Tibial artery (tissue), 4 donors: ENCODE results near the gene GCKR.
A peak's percentile ranks its signal among the peaks of the same experiment; 100 is the strongest.

ENCODE experiments used
- DNase-seq, 2 donors: peaks; one replicate each; pipeline ENCODE4 v3.0.0-alpha.2; 2019
- H3K27ac ChIP-seq, 2 donors: fragments of 200-600 bp; sonication (generic) in 1 of 2; 1 replicate in 1 of 2; 2 replicates in 1 of 2; pipeline ENCODE4 v1.5.1; 2018 to 2019; ENCODE audit warnings: mild to moderate bottlenecking in 1 of 2
- H3K27me3 ChIP-seq, 2 donors: fragments of 200-600 bp; sonication (generic) in 1 of 2; one replicate each; pipeline versions ENCODE4 v1.5.1 to v1.6.0; 2016 to 2019
- H3K36me3 ChIP-seq, 3 donors: fragments of 200-600 bp; sonication (generic) in 2 of 3; one replicate each; pipeline ENCODE4 v1.5.1; 2016 to 2019; ENCODE audit warnings: mild to moderate bottlenecking in 2 of 3
- H3K4me1 ChIP-seq, 4 donors: fragments of 200-600 bp; sonication (generic) in 2 of 4; 1 replicate in 3 of 4; 2 replicates in 1 of 4; pipeline ENCODE4 v1.5.1; 2016 to 2019
- H3K4me3 ChIP-seq, 2 donors: fragments of 200-600 bp; sonication (generic) in 1 of 2; 1 replicate in 1 of 2; 2 replicates in 1 of 2; pipeline ENCODE4 v1.5.1; 2018 to 2019; ENCODE audit warnings: mild to moderate bottlenecking in 2 of 2
- H3K9me3 ChIP-seq, 3 donors: fragments of 200-600 bp; sonication (generic) in 1 of 3; one replicate each; pipeline ENCODE4 v1.5.1; 2016 to 2019
- intact Hi-C: fragments of 100-400 bp; cut with DNase I; formaldehyde crosslinking; loops from one replicate; pipeline ENCODE4 v1.15.0; 2023; ENCODE audit warnings: low total_unique reads
- TF ChIP-seq, protein P1 (sequence below), 2 experiments: fragments of 200-600 bp in 1 of 2; fragments of 450-650 bp in 1 of 2; IDR thresholded peaks; one replicate each; pipeline ENCODE4 v1.5.1; 2017 to 2019; ENCODE audit warnings: antibody characterized with exemption in 2 of 2, mild to moderate bottlenecking in 1 of 2, moderate library complexity in 1 of 2

Gene GCKR

GRCh38 chr2:27464443-27464842 is 32.2 kb upstream of the GCKR start:
- Histone ChIP-seq H3K4me3 (no peak overlapping the region), H3K27me3 (no peaks in the 10 kb centered on the region), H3K36me3 (peaks cover 14 to 72% (median 32%) of the 10 kb centered on the region in 3 donors), H3K4me1 (no peaks in the 10 kb centered on the region), H3K9me3 (no peaks in the 10 kb centered on the region), H3K27ac (no peak overlapping the region)
- TF ChIP-seq, protein P1, sequence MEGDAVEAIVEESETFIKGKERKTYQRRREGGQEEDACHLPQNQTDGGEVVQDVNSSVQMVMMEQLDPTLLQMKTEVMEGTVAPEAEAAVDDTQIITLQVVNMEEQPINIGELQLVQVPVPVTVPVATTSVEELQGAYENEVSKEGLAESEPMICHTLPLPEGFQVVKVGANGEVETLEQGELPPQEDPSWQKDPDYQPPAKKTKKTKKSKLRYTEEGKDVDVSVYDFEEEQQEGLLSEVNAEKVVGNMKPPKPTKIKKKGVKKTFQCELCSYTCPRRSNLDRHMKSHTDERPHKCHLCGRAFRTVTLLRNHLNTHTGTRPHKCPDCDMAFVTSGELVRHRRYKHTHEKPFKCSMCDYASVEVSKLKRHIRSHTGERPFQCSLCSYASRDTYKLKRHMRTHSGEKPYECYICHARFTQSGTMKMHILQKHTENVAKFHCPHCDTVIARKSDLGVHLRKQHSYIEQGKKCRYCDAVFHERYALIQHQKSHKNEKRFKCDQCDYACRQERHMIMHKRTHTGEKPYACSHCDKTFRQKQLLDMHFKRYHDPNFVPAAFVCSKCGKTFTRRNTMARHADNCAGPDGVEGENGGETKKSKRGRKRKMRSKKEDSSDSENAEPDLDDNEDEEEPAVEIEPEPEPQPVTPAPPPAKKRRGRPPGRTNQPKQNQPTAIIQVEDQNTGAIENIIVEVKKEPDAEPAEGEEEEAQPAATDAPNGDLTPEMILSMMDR (IDR thresholded peaks at IDR 0.05): no peak
- intact Hi-C loops: no loop called here
- no peak for DNase-seq

DNA sequence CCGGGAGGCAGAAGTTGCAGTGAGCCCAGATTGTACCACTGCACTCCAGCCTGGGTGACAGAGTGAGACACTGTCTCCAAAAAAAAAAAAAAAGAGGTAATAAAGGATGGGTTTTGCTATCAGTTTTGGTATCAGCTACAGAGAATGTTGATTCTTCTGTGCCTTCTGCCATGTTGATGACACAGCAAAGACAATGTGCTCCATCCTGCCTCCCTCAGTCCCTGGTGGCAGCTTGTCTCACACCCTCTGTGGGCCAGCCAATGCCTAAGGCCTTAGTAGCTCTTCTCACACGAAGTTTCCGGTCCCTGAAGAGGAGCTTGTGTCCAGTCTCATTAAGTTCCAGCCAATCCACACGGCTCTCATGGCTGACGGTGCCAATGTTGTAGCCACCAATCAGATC is 24.7 kb upstream of the GCKR start:
- peaks cover 38 to 89% (median 51%) of the 10 kb centered on the region in 3 donors for H3K36me3 ChIP-seq
- H3K27me3 ChIP-seq: no peaks in the 10 kb centered on the region
- TF ChIP-seq, protein P1 (IDR thresholded peaks at IDR 0.05): no peak
- H3K27ac ChIP-seq: no peak overlapping the region
- intact Hi-C loops: no loop called here
- no peak overlapping the region for H3K4me3 ChIP-seq
- no peaks in the 10 kb centered on the region for H3K9me3 ChIP-seq
- no peaks in the 10 kb centered on the region for H3K4me1 ChIP-seq
- DNase-seq: no peak

GRCh38 chr2:27485496-27485895 is 11.1 kb upstream of the GCKR start:
- no peak for DNase-seq
- TF ChIP-seq, protein P1 (IDR thresholded peaks at IDR 0.05): no peak
- no peak overlapping the region for H3K4me3 ChIP-seq
- H3K4me1 ChIP-seq: peaks cover 0 to 19% (median 10%) of the 10 kb centered on the region in 4 donors
- no peaks in the 10 kb centered on the region for H3K9me3 ChIP-seq
- H3K27ac ChIP-seq: no peak overlapping the region
- intact Hi-C loops: no loop called here
- H3K36me3 ChIP-seq: peaks cover 23 to 52% (median 30%) of the 10 kb centered on the region in 3 donors
- H3K27me3 ChIP-seq: no peaks in the 10 kb centered on the region

DNA sequence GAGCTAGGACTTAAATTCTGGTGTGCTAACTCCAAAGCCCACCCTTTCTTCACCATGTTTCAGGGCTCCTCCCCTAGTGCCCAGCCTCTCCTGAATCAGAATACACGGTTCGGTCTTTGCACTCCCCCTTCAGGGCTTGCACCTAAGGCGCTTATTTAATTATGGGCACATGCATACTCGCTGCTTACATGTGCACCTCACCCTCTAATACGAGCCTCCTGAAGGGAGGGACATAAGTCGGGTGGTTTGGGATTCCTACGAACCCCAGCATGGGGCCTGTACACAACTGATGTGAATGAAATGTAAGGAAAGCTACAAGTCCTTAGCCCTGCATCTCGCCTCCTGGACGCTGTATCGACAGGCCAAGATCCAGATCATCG is 7.5 kb upstream of the GCKR start:
- TF ChIP-seq, protein P1 (IDR thresholded peaks at IDR 0.05): no peak
- Histone ChIP-seq H3K4me3 (peak overlapping the region; percentile 60 to 64), H3K9me3 (no peaks in the 10 kb centered on the region), H3K27me3 (no peaks in the 10 kb centered on the region), H3K4me1 (peaks cover 0 to 19% (median 12%) of the 10 kb centered on the region in 4 donors), H3K36me3 (peaks cover 0 to 20% (median 3%) of the 10 kb centered on the region in 3 donors), H3K27ac (peak overlapping the region; percentile 64 to 76)
- DNase-seq: no peak
- intact Hi-C loops: no loop called here

DNA sequence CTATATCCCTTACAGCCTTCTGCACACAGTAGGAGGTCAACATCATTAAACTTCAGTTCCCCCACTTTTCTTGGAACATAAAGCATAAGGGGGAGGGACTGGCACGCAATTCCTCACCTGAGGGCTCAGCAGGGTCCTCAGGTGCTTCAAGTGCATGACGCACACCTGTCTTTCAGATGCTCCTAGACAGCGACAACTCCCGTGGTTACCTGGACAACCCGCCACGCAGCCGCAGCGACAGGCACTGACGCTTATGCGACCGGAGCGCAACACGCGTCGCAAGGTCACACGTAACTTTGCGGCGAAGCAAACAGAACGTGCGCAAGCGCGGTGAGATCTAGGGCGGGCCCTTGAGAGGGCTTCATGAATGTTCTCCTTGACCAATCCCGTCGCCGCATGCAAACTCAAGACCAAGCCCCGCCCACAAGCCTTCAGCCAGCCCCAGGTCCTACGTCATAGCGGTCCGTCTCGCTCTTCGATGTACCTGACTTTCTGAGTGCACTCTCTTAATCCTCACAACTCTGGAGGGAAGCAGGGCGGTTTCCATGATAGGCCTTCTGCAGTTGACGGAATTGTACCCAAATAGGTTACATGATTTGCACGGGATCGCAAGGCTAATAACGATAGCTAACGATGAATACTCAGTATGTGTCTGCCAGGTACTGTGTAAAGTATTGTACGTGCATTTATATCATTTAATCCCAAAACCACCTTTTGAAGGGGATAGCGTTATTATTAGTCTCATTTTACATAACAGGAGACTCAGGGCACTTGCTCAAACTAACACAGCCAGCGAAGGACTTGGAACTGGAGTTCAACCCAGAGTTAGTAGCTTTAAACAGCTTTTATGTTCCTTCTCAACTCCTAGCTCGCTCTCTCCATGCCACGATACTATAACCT is 6.9 kb upstream of the GCKR start, which contains the start of gene IFT172:
Gene IFT172, minus strand, starts transcription at position 246 of the 900 bp plus-strand sequence. Its CDS starts 90 bp downstream, at position 156.
- Histone ChIP-seq H3K9me3 (no peaks in the 10 kb centered on the region), H3K4me1 (peaks cover 0 to 23% (median 15%) of the 10 kb centered on the region in 4 donors), H3K36me3 (peaks cover 0 to 14% (median under 1%) of the 10 kb centered on the region in 3 donors), H3K27ac (peak within 1 kb of the TSS; percentile 64 to 76), H3K27me3 (no peaks in the 10 kb centered on the region), H3K4me3 (peak within 1 kb of the TSS; percentile 60 to 64)
- TF ChIP-seq, protein P1 (IDR thresholded peaks at IDR 0.05): no peak
- DNase-seq: peak; percentile 99
- intact Hi-C loops: loop anchor here (10.0 kb wide), 1 partner anchor 95 kb away; the partner anchor contains the start of gene ZNF512
